Activated naive CD4-positive, alpha-beta T cell (primary cell): ENCODE results near the gene RETREG1.

ENCODE experiments used
- DNase-seq, 4 experiments: peaks; one replicate each; lab custom pipeline; 2025; lab: John Stamatoyannopoulos, UW

Gene RETREG1

GRCh38 chr5:16524286-16524685 is 92.5 kb downstream of the RETREG1 start:
- DNase-seq, result no peak

GRCh38 chr5:16521521-16522483 is 95.0 kb downstream of the RETREG1 start:
- DNase-seq, result no peak

- no peak for DNase-seq
Measured at GRCh38 chr5:16520841-16521240, 96.0 kb downstream of the RETREG1 start.

GRCh38 chr5:16519435-16519834 is 97.4 kb downstream of the RETREG1 start:
- DNase-seq, result no peak

GRCh38 chr5:16518606-16519005 is 98.2 kb downstream of the RETREG1 start:
- no peak for DNase-seq

GRCh38 chr5:16515532-16515931 is 101.3 kb downstream of the RETREG1 start:
- no peak for DNase-seq

GRCh38 chr5:16510098-16510497 is 106.7 kb downstream of the RETREG1 start:
- no peak for DNase-seq

GRCh38 chr5:16508730-16509531 is 107.9 kb downstream of the RETREG1 start:
- no peak for DNase-seq

GRCh38 chr5:16507716-16508115 is 109.1 kb downstream of the RETREG1 start:
- DNase-seq, result no peak

GRCh38 chr5:16505904-16506303 is 110.9 kb downstream of the RETREG1 start:
- no peak for DNase-seq

- DNase-seq, result no peak
Measured at GRCh38 chr5:16505140-16505891, 111.5 kb downstream of the RETREG1 start.

- DNase-seq, result no peak
Measured at GRCh38 chr5:16504571-16504970, 112.2 kb downstream of the RETREG1 start.

GRCh38 chr5:16502866-16503265 is 113.9 kb downstream of the RETREG1 start:
- DNase-seq, result no peak

GRCh38 chr5:16500024-16500423 is 116.8 kb downstream of the RETREG1 start:
- DNase-seq, result no peak

- no peak for DNase-seq
Measured at GRCh38 chr5:16497546-16497945, 119.3 kb downstream of the RETREG1 start.

- DNase-seq, result no peak
Measured at GRCh38 chr5:16493261-16493660, 123.5 kb downstream of the RETREG1 start.

GRCh38 chr5:16492398-16493140 is 124.2 kb downstream of the RETREG1 start:
- no peak for DNase-seq

- no peak for DNase-seq
Measured at GRCh38 chr5:16490911-16491310, 125.9 kb downstream of the RETREG1 start.

- no peak for DNase-seq
Measured at GRCh38 chr5:16489322-16489791, 127.4 kb downstream of the RETREG1 start.

- no peak for DNase-seq
Measured at GRCh38 chr5:16487456-16487855, 129.3 kb downstream of the RETREG1 start.

GRCh38 chr5:16486711-16487111 is 130.1 kb downstream of the RETREG1 start:
- no peak for DNase-seq
